Endothelial cell (in vitro differentiated cells): ENCODE results near the gene FAM222B. TPM values are rescaled to one million over a fixed set of nuclear protein-coding genes. Genes with fewer than 3 reads are reported as not detected.

Experiments
- DNase-seq: peaks from one replicate; pipeline ENCODE4 v3.0.0; 2021; ENCODE audit warnings: low spot score
- H3K27ac Mint-ChIP-seq: one replicate; pipeline ENCODE4 v1.8.0; 2021; ENCODE audit warnings: mixed read lengths, inconsistent platforms; ENCODE audit not compliant: unreplicated experiment
- H3K27me3 Mint-ChIP-seq: one replicate; pipeline ENCODE4 v1.8.0; 2021; ENCODE audit warnings: mild to moderate bottlenecking, moderate library complexity, mixed read lengths, inconsistent platforms; ENCODE audit not compliant: unreplicated experiment
- H3K36me3 Mint-ChIP-seq: one replicate; pipeline ENCODE4 v1.8.0; 2021; ENCODE audit warnings: mild to moderate bottlenecking, low read depth, mixed read lengths, inconsistent platforms; ENCODE audit not compliant: unreplicated experiment
- H3K4me1 Mint-ChIP-seq: one replicate; pipeline ENCODE4 v1.8.0; 2021; ENCODE audit warnings: mild to moderate bottlenecking, mixed read lengths, inconsistent platforms; ENCODE audit not compliant: unreplicated experiment
- H3K4me3 Mint-ChIP-seq: one replicate; pipeline ENCODE4 v1.8.0; 2021; ENCODE audit warnings: mild to moderate bottlenecking, mixed read lengths, inconsistent platforms; ENCODE audit not compliant: unreplicated experiment
- H3K9me3 Mint-ChIP-seq: one replicate; pipeline ENCODE4 v1.8.0; 2021; ENCODE audit warnings: mixed read lengths, inconsistent platforms; ENCODE audit not compliant: unreplicated experiment
- microRNA-seq: library from miRNA; unstranded; fragments of <30 nt; microRNA quantifications from one replicate; pipeline ENCODE4, GENCODE V29; 2020; ENCODE audit not compliant: unreplicated experiment
- total RNA-seq: library from RNA; stranded (reverse); fragmentation: NEBNext Ultra II Directional; extraction: Animal tissue kit (Norgen Biotek cat#: 25700); gene quantifications from one replicate; pipeline ENCODE4 v1.2.1, GENCODE V29; 2021; ENCODE audit not compliant: unreplicated experiment
- TF ChIP-seq, protein P1 (sequence below): fragments of 200-600 bp; sonication (generic); IDR thresholded peaks from one replicate; pipeline ENCODE4 v1.5.0; 2021; ENCODE audit warnings: antibody characterized with exemption; ENCODE audit not compliant: unreplicated experiment

The FAM222B gene
- total RNA-seq, 1 donor from 2014 or later, result 69.9 TPM

- Mint-ChIP-seq H3K27ac (peak overlapping the region; percentile 98), H3K4me3 (peak overlapping the region; percentile 97), H3K36me3 (peaks cover 26% of the 10 kb centered on the region), H3K9me3 (no peaks in the 10 kb centered on the region), H3K4me1 (peaks cover 17% of the 10 kb centered on the region), H3K27me3 (peaks cover 23% of the 10 kb centered on the region)
- peak; percentile 97 for DNase-seq
- TF ChIP-seq, protein P1, sequence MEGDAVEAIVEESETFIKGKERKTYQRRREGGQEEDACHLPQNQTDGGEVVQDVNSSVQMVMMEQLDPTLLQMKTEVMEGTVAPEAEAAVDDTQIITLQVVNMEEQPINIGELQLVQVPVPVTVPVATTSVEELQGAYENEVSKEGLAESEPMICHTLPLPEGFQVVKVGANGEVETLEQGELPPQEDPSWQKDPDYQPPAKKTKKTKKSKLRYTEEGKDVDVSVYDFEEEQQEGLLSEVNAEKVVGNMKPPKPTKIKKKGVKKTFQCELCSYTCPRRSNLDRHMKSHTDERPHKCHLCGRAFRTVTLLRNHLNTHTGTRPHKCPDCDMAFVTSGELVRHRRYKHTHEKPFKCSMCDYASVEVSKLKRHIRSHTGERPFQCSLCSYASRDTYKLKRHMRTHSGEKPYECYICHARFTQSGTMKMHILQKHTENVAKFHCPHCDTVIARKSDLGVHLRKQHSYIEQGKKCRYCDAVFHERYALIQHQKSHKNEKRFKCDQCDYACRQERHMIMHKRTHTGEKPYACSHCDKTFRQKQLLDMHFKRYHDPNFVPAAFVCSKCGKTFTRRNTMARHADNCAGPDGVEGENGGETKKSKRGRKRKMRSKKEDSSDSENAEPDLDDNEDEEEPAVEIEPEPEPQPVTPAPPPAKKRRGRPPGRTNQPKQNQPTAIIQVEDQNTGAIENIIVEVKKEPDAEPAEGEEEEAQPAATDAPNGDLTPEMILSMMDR, result no peak
Observed at GRCh38 chr17:28710861-28711722, 131.5 kb downstream of the FAM222B start.

DNA sequence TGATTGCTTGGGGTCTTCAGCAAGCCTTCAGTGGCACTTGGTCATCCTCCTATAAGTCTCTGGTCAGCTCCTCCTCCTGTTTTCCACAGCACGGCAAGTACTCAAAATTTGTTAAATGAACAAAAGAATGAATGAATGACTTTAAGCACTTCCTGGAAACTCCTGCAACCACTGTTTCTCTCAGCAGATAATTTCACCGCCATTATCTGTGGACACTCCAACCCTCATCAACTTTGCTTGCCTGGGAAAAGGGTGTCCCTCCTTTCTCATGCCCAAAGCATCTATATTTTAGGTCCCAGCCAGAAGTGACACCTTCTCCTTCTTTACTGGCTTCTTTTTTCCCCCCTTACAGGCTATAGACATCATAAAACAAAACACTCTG lies 135.3 kb downstream of the FAM222B start:
- DNase-seq, result no peak
- Mint-ChIP-seq H3K9me3 (no peaks in the 10 kb centered on the region), H3K4me1 (peaks cover 20% of the 10 kb centered on the region), H3K4me3 (peak overlapping the region; percentile 14), H3K27ac (peak overlapping the region; percentile 72), H3K27me3 (peaks cover 20% of the 10 kb centered on the region), H3K36me3 (peaks cover 31% of the 10 kb centered on the region)
- TF ChIP-seq, protein P1, result no peak

- peaks cover 18% of the 10 kb centered on the region for H3K27me3 Mint-ChIP-seq
- peaks cover 37% of the 10 kb centered on the region for H3K36me3 Mint-ChIP-seq
- no peak for DNase-seq
- H3K4me3 Mint-ChIP-seq, result no peak overlapping the region
- TF ChIP-seq, protein P1, result no peak
- no peaks in the 10 kb centered on the region for H3K9me3 Mint-ChIP-seq
- peak overlapping the region; percentile 72 for H3K27ac Mint-ChIP-seq
- peaks cover 18% of the 10 kb centered on the region for H3K4me1 Mint-ChIP-seq
Observed at GRCh38 chr17:28706471-28707338, 135.9 kb downstream of the FAM222B start.

Small RNAs within 50 kb of the gene (microRNA-seq; reads per million reads assigned to microRNA genes)
- gene MIR451B, result not detected

Other genes starting within 250 kb of the FAM222B start
- 28.5 TPM for gene SPAG5, start 243.8 kb downstream of the FAM222B start, total RNA-seq
- gene RSKR, start 228.6 kb downstream of the FAM222B start, total RNA-seq, result 25.1 TPM
- gene BLTP2, start 197.6 kb downstream of the FAM222B start, total RNA-seq, result 203 TPM
- gene SDF2, start 180.9 kb downstream of the FAM222B start, total RNA-seq, result 52.8 TPM
- gene SUPT6H, start 180.6 kb downstream of the FAM222B start, total RNA-seq, result 87.4 TPM
- 12.0 TPM for gene PROCA1, start 130.9 kb downstream of the FAM222B start, total RNA-seq
- 72.0 TPM for gene RAB34, start 124.9 kb downstream of the FAM222B start, total RNA-seq
- gene RPL23A, start 122.8 kb downstream of the FAM222B start, total RNA-seq, result 1,525 TPM
- gene TLCD1, start 116.6 kb downstream of the FAM222B start, total RNA-seq, result 2.4 TPM
- 6.7 TPM for gene NEK8, start 114.0 kb downstream of the FAM222B start, total RNA-seq
- 166 TPM for gene TRAF4, start 98.8 kb downstream of the FAM222B start, total RNA-seq
- gene ERAL1, start 12.2 kb upstream of the FAM222B start, total RNA-seq, result 61.1 TPM
- gene FLOT2, start 54.9 kb upstream of the FAM222B start, total RNA-seq, result 156 TPM
- gene DHRS13, start 60.3 kb upstream of the FAM222B start, total RNA-seq, result 8.2 TPM
- gene PHF12, start 108.7 kb upstream of the FAM222B start, total RNA-seq, result 56.1 TPM
- 0.10 TPM for gene SEZ6, start 163.2 kb upstream of the FAM222B start, total RNA-seq
- gene PIPOX, start 200.4 kb upstream of the FAM222B start, total RNA-seq, result 3.3 TPM